ENCODE results near the gene PHLDB1.

PHLDB1 gene

DNA sequence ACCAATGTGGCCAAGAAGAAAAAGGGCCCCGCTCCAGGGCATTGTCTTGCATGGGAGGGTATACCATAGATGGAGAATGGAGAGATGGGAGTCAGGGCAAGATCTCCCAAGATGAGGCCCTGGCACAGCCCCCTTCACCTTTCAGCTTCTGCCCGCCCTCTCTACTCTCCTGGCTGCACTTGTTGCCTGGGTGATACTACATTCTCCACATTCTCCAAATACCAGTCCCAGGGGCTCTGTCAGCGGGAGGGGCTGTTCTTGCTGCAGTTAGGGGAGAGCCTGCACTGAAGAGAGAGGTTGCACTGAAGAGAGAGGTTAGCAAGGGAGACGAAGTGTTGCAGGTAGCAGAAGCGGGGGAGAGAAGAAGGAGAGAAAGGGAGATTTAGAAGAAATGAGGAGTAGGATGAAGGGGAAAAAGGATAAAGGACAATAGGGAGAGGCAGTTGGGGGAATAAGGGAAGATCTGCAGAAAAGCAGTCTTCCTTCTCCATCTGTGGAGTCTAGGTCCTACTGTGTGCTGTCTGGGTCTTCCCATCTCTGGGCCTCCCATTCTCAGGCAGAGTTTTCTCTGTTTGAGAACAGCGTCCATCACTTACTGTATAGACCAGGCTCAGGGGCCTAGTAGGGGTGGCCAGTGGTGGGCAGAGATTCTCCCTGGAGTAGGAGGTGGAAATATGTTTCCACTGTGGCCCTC lies 8.0 kb downstream of the PHLDB1 start:
- peak; percentile 62 for DNase-seq
- Mint-ChIP-seq H3K27me3 (ENCODE audit: low read depth, poor library complexity) (peaks cover 16% of the 10 kb centered on the region), H3K9me3 (no peaks in the 10 kb centered on the region), H3K27ac (peak overlapping the region; percentile 58), H3K4me3 (peak overlapping the region; percentile 56), H3K4me1 (peaks cover 78% of the 10 kb centered on the region), H3K36me3 (ENCODE audit: low read depth) (no peaks in the 10 kb centered on the region)
- TF ChIP-seq, protein P1, sequence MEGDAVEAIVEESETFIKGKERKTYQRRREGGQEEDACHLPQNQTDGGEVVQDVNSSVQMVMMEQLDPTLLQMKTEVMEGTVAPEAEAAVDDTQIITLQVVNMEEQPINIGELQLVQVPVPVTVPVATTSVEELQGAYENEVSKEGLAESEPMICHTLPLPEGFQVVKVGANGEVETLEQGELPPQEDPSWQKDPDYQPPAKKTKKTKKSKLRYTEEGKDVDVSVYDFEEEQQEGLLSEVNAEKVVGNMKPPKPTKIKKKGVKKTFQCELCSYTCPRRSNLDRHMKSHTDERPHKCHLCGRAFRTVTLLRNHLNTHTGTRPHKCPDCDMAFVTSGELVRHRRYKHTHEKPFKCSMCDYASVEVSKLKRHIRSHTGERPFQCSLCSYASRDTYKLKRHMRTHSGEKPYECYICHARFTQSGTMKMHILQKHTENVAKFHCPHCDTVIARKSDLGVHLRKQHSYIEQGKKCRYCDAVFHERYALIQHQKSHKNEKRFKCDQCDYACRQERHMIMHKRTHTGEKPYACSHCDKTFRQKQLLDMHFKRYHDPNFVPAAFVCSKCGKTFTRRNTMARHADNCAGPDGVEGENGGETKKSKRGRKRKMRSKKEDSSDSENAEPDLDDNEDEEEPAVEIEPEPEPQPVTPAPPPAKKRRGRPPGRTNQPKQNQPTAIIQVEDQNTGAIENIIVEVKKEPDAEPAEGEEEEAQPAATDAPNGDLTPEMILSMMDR (IDR thresholded peaks at IDR 0.05): no peak

DNA sequence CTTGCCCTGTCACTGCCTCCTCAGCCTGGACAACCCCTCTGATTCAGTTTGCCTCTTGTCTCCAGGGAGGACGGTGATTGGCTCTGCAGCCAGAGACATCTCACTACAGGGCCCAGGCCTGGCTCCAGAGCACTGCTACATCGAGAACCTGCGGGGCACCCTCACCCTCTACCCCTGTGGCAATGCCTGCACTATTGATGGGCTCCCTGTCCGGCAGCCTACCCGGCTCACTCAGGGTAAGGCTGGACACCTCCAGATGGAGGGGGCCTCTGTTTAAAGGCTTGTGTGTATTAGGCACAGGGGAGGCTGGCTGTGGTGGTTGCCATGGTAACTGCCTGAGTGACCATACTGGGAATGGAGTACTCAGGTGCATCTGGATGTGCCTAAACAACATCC lies 8.6 kb downstream of the PHLDB1 start:
- peaks cover 83% of the 10 kb centered on the region for H3K4me1 Mint-ChIP-seq

DNA sequence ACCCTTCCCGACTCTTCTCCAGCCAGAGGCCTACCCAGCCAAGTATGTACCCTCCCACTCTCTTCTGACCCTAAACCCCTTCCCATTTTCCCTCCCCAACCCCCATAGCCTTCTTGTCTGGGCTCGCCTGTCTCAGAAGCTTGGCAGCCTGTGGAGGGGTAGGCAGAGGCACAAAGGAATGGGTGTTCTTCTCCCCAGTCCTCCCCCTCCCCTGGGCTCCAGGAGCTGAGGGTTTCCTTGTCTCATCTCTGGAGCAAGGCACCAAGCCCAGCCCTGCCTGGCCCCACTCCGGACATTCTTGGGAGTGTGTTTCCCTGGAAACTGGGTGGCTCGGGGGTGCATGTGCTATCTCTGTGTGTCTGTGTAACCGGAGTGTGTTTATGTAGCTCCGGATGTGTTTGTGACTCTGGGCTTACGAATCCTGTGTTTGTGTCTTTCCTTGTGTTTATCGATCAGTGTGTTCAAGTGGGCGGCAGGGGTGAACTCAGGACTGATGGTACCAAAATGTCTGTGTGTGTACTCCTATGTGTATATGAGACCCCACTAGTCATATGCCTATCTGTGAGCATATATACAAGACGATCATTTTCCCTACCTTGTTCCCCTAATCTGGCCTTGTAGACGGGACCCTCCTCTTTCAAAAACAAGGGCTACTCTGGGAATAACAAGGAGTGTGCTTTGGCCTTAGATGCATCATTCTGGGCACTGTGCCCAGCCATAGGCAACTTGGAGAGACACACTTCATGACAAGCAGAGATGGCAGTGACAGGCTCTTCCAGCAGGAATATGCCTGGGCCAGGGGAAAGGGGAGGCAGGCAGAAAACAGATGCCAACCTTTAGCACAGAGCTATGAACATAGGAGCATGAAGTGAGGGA lies 10.9 kb downstream of the PHLDB1 start:
- Mint-ChIP-seq H3K27ac (peak overlapping the region; percentile 79), H3K4me1 (peaks cover 88% of the 10 kb centered on the region), H3K36me3 (ENCODE audit: low read depth) (no peaks in the 10 kb centered on the region), H3K9me3 (no peaks in the 10 kb centered on the region), H3K27me3 (ENCODE audit: low read depth, poor library complexity) (no peaks in the 10 kb centered on the region), H3K4me3 (peak overlapping the region; percentile 44)
- peak; percentile 28 for DNase-seq
- TF ChIP-seq, protein P1 (IDR thresholded peaks at IDR 0.05): no peak

More for the DNA sequence above, 8.6 kb downstream of the PHLDB1 start:
- no peaks in the 10 kb centered on the region for H3K9me3 Mint-ChIP-seq
- TF ChIP-seq, protein P1 (IDR thresholded peaks at IDR 0.05): no peak
- H3K27me3 Mint-ChIP-seq (ENCODE audit: low read depth, poor library complexity): peaks cover 10% of the 10 kb centered on the region
- no peak overlapping the region for H3K27ac Mint-ChIP-seq
- no peak overlapping the region for H3K4me3 Mint-ChIP-seq
- no peak for DNase-seq
- H3K36me3 Mint-ChIP-seq (ENCODE audit: low read depth): no peaks in the 10 kb centered on the region

DNA sequence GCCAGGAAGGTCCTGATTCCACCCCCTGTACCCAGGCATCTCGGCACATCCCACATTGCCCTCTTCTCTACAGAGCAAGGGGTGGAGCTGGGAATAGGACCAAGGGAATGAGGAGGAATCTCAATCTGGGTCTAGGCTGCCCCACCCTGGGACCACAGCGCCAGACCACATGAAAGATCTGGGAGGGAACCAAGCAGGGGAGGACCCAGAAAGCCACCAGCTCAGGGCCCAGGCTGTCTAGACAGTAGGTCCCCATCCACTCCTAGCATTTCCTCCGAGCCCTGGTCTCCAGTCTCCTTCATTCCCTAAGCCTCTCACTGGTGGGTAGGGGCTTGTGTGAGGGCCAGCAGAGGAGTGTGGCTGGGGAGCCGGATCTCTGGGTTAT lies 11.6 kb downstream of the PHLDB1 start:
- TF ChIP-seq, protein P1 (IDR thresholded peaks at IDR 0.05): no peak
- peaks cover 5% of the 10 kb centered on the region for H3K36me3 Mint-ChIP-seq (ENCODE audit: low read depth)
- peaks cover 89% of the 10 kb centered on the region for H3K4me1 Mint-ChIP-seq
- H3K27me3 Mint-ChIP-seq (ENCODE audit: low read depth, poor library complexity): no peaks in the 10 kb centered on the region
- H3K9me3 Mint-ChIP-seq: no peaks in the 10 kb centered on the region
- peak overlapping the region; percentile 79 for H3K27ac Mint-ChIP-seq
- DNase-seq: no peak
- no peak overlapping the region for H3K4me3 Mint-ChIP-seq

DNA sequence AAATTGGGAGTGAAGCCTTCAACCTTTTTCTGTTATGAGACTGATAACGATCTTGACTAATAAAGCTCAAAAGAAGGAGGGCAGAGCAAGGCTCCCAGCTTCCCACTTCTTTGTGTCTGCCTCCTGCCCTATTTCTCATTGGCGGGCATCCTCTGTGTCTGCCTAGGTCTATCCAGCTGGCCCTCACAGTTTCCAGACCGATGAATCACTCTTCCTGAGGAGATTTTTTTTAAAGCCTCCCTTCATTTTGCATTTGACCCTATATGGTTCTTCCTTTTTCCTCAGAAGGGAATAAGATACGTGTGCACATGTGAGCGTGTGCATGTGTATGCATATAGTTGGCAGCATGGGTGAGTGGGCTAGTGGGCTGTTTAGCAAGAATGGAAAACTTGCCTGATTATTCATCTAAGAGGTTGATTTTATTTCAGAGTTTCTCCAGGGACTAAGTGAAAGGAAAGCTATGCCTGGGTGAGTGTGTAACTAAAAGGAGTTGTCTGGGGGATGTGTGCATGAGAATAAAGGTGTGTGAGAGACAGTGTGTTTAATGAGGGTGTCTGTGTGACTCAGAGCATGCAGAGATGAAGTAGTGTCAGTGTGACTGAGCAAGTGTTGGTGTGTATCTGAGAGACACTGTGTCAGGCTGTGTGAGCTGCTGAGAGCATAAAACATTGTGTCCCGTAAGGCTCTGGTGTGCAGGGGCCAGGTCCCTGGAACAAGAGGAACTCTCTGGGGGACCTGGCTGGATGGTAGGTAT lies 12.2 kb downstream of the PHLDB1 start:
- TF ChIP-seq, protein P1 (IDR thresholded peaks at IDR 0.05): no peak
- Mint-ChIP-seq H3K4me1 (peaks cover 88% of the 10 kb centered on the region), H3K27me3 (ENCODE audit: low read depth, poor library complexity) (no peaks in the 10 kb centered on the region), H3K4me3 (peak overlapping the region; percentile 60), H3K9me3 (no peaks in the 10 kb centered on the region), H3K36me3 (ENCODE audit: low read depth) (peaks cover 5% of the 10 kb centered on the region), H3K27ac (peak overlapping the region; percentile 48)
- DNase-seq: no peak

All from nephron progenitor cell (in vitro differentiated cells).